Stimulated activated naive CD4-positive, alpha-beta T cell treated with Interleukin-2 at 50 U/mL for 16 hours (primary cell): ENCODE measurements around the gene ATG13.
"Not testable (repeated sequence)": the region's sequence is repeated elsewhere in the genome, so short reads cannot be mapped to it uniquely, and the experiment has no call there.

Source experiments
- DNase-seq: peaks from one replicate; lab custom pipeline; 2025; lab: John Stamatoyannopoulos, UW

Gene ATG13

GRCh38 chr11:46643986-46644385, 26.6 kb downstream of the ATG13 start:
- no peak for DNase-seq

GRCh38 chr11:46649180-46649738, 31.9 kb downstream of the ATG13 start:
- no peak for DNase-seq

GRCh38 chr11:46655631-46656030, 38.3 kb downstream of the ATG13 start:
- no peak for DNase-seq

- no peak for DNase-seq
Measured at GRCh38 chr11:46657186-46657585, 39.8 kb downstream of the ATG13 start.

- no peak for DNase-seq
Measured at GRCh38 chr11:46658259-46658658, 40.9 kb downstream of the ATG13 start.

- DNase-seq = no peak
Measured at GRCh38 chr11:46659908-46660307, 42.6 kb downstream of the ATG13 start.

- no peak for DNase-seq
Measured at GRCh38 chr11:46661836-46662235, 44.5 kb downstream of the ATG13 start.

- no peak for DNase-seq
Measured at GRCh38 chr11:46662366-46662765, 45.0 kb downstream of the ATG13 start.

- no peak for DNase-seq
Measured at GRCh38 chr11:46663277-46663940, 46.1 kb downstream of the ATG13 start.

- DNase-seq = no peak
Measured at GRCh38 chr11:46664612-46665011, 47.3 kb downstream of the ATG13 start.

- no peak for DNase-seq
Measured at GRCh38 chr11:46665356-46665755, 48.0 kb downstream of the ATG13 start.

- no peak for DNase-seq
Measured at GRCh38 chr11:46666516-46666915, 49.2 kb downstream of the ATG13 start.

GRCh38 chr11:46667043-46667481, 49.7 kb downstream of the ATG13 start:
- no peak for DNase-seq

GRCh38 chr11:46668480-46669085, 51.2 kb downstream of the ATG13 start:
- DNase-seq = no peak

GRCh38 chr11:46669711-46670139, 52.4 kb downstream of the ATG13 start:
- DNase-seq = no peak

- not testable (repeated sequence) for DNase-seq
Measured at GRCh38 chr11:46670521-46670920, 53.2 kb downstream of the ATG13 start.

- DNase-seq = no peak
Measured at GRCh38 chr11:46671958-46672315, 54.6 kb downstream of the ATG13 start.

GRCh38 chr11:46672381-46672839, 55.1 kb downstream of the ATG13 start:
- DNase-seq = no peak

- DNase-seq = no peak
Measured at GRCh38 chr11:46673713-46674462, 56.5 kb downstream of the ATG13 start.

GRCh38 chr11:46674463-46675287, 57.3 kb downstream of the ATG13 start:
- no peak for DNase-seq

- no peak for DNase-seq
Measured at GRCh38 chr11:46675288-46675851, 58.0 kb downstream of the ATG13 start.

GRCh38 chr11:46675949-46676348, 58.6 kb downstream of the ATG13 start:
- no peak for DNase-seq
